ENCODE results near the gene KRTAP10-5.
"Not testable (repeated sequence)": the region's sequence is repeated elsewhere in the genome, so short reads cannot be mapped to it uniquely, and the experiment has no call there.

The KRTAP10-5 gene

DNA sequence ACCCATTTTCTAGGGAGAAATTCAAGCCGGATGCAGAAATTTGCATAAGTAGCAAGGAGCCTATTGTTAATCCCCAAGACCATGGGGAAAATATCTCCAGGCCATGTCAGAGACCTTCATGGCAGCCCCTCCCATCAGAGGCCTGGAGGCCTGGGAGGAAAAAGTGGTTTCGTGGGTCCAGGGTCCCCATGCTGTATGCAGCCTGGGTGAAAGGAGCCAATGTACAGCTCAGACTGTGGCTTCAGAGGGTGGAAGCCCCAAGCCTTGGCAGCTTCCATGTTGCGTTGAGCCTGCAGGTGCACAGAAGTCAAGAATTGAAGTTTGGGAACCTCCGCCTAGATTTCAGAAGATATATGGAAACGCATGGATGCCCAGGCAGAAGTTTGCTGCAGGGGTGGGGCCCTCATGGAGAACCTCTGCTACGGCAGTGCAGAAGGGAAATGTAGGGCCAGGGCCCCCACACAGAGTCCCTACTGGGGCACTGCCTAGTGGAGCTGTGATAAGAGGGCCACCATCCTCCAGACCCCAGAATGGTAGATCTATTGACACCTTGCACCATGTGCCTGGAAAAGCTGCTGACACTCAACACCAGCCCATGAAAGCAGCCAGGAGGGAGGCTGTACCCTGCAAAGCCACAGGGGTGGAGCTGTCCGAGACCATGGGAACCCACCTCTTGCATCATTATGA is 29.9 kb upstream of the KRTAP10-5 start:
- DNase-seq: not testable (repeated sequence)

DNA sequence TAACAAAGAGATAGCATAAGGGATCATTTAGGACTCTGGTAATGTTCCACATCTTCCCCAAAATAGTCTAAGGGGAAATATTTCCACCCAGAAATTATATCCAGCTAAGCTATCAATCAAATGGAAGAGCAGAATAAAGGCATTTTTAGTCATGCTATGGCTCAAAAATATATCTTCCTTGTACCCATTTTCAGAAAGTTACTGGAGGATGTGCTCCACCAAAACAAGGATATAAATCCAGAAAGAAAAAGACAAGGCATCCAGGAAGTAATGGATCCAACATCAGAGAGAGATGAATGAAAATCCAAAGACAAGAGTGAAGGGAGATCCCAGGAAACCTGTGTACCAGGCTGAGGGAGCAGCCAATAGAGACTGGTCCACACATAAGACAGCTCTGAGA is 28.8 kb upstream of the KRTAP10-5 start:
- no peak for DNase-seq

DNA sequence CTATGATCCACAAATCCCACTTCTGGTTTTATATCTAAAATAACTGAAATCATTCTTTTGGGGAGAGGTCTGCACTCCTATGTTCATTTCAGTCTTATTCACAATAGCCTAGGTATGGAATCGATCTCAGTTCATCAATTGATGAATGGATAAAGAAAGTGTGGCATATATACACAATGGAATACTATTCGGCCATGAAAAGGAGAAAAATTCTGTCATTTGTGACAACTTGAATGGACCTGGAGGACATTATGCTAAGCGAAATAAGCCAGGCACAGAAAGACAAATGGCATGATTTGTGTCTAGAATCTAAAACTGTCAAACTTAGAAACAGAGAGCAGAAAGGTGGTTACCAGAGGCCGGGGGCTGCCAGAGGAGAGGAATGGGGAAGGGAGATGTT is 26.1 kb upstream of the KRTAP10-5 start:
- no peak for DNase-seq

DNA sequence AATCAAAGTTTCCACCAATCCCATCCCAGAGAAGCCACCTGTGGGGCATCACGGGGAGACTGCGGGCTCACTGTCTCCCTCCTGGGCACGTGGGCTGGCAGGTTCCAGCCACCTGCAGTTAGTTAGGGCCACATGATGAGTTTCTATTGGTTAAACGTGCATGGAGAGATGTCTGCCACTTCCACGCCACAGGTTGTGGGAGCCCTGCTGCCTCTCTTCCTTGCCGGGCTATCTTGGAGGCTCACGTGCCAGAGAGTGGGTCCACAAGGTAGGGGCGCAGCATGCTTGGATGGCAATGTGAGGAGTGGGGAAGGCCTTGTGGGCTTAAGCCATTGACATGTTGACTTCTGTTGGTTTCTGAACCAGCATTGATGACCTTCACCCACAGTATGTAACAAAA is 23.5 kb upstream of the KRTAP10-5 start:
- no peak for DNase-seq

DNA sequence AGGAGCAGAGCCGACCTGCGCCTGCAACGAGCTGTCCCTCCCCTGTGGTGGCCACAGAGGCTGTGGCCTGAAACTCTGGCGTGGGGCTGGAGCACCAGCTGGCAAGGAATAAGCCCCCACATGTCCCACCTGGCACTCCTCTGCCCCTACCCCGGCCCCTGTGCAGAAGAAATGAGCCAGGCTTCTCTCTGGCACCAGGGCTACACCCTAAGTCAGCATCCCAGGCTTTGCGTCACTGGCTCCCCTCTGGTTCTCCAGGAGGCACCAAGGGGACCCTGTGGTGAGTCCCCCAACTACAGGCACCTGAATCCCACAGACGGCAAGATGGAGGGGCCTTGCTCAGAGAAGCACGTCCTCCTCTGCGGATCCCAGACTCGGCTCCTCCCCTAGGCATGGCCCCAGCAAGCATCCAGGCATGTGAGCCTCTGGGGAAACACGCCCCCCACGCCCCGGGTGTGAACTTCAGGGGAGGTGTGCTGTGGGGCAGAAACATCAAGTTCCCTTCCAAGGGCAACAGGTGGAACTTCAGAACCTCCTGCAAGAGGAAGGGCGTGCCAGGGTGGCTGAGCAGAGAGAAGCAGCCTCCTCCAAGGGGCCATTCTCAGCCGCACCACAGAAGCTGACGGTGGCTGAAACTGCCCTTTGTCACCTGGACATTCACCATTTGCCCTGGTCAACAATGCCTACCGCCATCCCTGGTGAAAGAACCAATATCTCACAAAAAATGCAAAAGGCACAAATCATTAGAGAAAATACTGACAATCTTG is 22.9 kb upstream of the KRTAP10-5 start:
- no peak for DNase-seq

DNA sequence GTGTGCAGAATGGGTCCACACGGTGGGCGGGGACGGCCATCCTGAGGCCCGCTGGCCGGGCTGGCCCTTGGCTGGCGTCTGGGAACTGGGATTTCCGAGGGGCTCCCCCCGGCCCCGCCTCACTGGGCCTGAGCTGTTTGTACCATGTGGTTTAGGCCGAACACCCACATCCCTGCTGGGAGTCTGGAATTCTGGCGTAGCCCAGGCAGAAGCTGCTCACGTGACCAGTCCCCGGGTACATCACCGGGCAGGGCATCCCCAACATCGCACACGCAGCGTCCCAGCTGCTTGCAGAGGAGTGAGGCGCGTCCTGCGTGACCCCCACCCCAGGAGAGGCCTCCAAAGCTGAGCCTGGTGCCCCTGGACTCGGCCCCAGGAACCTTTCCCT is 22.1 kb upstream of the KRTAP10-5 start:
- no peak for DNase-seq

DNA sequence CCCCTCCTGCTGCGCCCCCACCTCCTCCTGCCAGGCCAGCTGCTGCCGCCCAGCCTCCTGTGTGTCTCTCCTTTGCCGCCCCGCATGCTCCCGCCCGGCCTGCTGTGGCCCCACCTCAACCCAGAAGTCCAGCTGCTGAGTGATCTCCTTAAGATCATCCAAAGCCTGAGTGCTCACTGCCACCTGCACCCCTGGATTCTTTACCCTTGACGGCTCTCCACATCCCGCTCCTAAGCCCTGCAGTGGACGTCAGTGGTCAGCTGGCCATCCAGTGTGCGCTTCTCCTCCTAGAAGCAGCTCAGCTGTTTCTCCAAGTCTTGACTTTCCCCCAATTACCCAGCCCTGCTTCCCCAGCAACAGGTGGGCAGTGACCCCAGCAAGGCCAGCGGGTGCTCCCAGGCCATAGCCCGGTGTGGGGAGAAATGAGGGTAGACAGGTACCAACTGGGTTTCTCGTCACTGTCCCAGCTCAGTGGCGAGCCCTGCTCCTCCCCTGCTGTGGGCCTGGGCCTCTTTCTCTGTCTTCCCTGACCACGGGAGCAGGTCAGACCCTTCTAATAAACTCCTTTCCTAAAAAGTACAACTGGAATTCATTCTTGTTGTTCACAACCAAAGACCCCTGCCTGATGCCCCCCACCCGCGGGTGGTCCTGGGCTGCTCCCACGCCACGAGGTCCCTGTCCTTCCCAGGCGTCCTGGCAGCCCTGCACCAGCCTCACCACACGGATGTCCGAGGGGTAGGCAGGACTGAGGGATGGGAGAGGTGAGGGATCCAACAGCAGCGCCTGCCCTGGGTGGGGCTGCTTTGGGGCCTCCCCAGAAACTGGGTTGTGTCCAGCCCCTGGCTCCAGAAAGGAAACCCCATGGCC is 21.4 kb upstream of the KRTAP10-5 start:
- no peak for DNase-seq

DNA sequence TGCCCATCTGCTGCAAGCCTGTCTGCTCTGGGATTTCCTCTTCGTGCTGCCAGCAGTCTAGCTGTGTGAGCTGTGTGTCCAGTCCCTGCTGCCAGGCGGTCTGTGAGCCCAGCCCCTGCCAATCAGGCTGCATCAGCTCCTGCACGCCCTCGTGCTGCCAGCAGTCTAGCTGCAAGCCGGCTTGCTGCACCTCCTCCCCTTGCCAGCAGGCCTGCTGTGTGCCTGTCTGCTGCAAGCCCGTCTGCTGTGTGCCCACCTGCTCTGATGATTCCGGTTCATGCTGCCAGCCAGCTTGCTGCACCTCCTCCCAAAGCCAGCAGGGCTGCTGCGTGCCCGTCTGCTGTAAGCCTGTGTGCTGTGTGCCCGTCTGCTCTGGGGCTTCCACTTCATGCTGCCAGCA is 20.7 kb upstream of the KRTAP10-5 start:
- DNase-seq: not testable (repeated sequence)

DNA sequence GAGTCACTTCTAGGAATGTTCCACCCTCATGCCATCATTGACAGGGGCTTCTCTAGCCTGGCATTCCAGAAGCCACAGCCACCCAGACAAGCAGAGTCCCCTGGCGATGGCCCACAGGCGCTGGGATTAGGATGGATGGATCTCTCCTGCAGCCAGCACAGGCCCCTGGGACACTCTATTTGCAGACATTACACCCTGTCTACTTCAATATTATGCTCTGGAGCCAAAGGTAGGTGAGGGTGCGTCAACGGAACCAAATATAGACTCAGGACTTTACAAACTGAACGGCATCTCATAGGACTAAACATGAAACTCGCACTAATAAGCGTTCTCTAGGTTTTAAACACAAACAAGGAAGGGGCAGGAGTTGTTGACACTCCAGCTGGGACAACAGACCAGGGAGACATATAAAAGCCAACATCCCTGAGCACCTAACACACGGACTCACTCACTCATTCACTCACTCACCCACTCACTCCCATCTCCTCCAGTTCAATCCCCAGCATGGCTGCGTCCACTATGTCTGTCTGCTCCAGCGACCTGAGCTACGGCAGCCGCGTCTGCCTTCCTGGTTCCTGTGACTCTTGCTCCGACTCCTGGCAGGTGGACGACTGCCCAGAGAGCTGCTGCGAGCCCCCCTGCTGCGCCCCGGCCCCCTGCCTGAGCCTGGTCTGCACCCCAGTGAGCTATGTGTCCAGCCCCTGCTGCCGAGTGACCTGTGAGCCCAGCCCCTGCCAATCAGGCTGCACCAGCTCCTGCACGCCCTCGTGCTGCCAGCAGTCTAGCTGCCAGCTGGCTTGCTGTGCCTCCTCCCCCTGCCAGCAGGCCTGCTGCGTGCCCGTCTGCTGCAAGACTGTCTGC is 19.9 kb upstream of the KRTAP10-5 start, which contains the start of gene KRTAP10-7:
Gene KRTAP10-7, plus strand, starts transcription at position 480 of the 861 bp plus-strand sequence. Its CDS starts 25 bp downstream, at position 505.
- DNase-seq: not testable (repeated sequence)

DNA sequence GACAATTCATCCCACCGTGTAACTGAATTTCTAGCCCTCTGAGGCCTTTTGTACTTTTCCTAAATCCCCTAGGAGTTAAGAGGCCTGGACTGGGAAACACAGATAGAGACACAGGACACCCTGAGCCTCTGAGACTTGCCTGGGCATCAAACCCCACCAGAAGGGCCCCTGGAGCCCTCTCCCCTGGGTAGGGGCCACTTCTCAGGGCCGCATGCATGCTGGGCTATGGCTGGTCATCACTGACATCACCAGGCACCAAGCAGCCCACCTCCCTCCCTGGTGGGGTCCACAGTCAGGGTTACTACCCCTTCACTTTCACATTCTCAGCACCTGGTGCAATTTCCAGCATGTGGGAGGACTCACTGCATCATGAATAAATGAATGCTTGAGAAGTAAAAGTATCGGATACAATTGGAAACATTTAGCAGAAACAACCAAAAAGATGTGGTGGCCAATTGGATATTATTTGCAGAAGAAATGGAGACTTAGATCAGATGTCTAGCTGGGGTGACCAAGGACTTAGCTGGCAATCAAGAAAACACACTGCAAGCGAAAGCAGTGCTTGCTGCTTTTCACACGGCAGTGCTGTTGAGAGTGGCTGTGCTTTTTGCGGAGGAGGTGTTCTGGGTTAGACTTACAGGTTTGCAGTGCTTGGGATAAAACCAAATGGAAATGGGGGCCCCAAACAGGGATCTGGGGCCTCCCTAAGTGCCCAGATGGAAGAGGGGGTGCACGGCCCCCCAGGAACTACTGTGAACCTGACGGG is 19.0 kb upstream of the KRTAP10-5 start:
- no peak for DNase-seq

DNA sequence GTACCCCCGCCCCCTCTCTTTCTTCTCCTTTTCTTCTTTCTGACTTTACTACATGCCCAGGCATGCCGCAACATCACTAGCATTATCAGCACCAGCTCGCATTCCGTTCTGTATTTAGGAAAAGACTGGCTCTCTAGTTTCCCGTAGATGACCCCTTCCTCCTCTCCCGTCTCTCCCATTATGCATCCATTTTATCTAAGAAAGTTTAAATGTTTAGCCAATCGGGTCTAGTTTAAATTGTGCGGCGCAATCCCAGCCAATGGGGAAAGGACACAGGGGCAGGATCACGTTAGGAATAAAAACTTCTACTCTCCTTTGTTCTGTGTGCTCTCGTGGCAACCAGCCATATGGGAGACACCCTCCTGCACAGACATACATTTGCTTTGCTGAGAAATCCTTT is 17.7 kb upstream of the KRTAP10-5 start:
- no peak for DNase-seq

DNA sequence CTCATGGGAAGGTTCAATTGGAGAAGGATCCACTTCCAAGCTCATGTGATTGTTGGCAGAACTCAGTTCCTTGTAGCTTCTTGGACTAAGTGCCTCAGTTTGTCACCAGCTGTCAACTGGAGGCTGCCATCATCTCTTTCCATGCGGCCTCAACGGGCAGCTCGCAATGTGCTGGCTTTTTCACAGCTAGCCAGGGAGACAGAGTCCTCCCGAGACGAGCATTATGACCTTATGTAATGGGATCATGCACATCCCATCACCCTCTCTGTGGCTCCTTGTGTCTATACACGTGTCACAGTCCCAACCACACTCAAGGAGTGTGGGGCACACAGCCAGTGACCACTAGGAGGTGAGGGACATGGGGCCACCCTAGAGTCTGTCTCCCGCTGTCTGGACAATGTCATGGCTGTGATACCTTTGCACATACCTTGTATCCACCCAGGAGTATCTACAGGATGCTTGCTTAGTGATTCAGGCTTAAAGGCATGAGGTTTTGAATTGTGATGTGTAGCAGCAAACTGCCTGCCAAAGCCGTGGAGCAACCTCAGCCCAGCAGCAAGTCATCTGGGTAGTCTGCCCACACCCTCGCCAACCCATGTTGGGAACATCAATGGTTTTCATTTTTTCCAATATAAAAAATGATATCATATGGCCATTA is 15.8 kb upstream of the KRTAP10-5 start:
- no peak for DNase-seq

DNA sequence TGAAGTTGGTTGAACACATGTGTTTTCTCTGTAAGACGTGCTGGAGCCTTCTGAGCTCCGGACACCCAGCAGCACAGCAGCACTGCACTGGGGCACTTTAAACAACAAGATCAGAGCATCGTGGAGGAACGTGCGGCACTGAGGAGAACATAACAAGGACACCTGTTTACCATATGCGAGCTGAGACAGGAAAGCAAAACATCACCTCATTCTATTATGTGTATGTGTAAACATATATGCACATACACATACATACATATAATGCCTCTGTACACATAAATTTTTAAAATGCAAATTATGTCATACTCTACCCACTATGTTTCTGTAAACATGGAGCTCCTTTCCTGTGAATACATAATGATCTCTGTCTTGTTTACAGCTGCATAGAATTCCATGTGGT is 15.1 kb upstream of the KRTAP10-5 start:
- DNase-seq: no peak

DNA sequence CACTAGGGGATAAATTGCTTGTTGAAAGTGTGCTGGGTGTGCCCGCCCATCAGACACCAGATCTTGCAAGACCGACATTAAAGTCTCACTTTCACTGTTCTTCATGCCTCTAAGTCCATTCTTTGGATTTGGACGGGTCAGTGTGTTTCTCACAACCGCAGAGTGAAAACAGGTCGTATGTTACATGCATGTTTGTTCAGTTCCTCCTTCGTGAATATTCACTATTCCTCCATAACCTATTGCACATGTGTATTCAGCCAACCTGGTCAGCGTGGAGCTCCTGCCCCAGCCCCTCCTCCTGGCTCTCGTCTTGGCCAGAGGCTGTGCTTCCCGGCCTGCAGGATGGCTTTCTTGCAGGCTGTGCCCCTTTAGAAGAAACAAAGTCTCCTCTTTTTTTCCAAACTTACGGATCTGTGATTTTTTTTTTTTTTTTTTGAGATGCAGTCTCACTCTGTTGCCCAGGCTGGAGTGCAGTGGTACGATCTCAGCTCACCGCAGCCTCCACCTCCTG is 14.1 kb upstream of the KRTAP10-5 start:
- DNase-seq: no peak

DNA sequence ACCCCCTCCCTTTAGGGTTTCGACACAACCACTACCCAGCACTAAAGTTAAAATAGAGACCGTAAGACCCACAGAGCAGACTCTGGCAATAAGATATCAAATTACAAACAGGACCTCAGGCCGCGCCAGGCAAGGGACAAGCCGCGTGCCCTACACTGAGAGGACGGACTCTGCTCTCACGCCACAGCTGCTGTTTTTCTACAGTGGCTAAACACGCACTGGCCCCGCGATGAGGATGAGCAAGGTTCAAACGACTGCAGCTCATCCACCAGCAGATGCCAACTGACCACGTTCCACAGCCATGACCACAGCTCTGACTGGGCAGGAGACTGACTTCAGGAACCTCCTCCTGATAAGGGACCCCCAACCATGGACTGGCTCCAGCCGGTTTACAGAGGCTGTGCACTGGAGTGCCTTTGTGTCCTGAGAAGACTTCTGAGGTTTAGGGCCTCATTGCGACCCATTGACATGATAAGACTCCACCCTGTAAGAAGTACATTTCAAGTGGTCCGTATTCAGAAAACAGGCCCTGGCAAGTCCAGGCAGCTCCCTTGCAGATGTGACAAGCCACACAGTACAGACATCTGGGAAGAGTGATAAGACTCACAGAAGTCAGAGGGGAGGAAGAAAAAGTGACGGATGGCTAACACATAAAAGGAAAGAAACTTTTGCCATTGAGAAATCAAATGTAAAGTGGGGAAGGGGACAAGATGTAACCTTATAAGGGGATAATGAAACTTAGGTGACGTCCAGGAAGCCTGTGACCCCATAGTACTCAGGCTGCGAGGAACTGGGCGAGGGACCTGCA is 13.4 kb upstream of the KRTAP10-5 start:
- DNase-seq: no peak

DNA sequence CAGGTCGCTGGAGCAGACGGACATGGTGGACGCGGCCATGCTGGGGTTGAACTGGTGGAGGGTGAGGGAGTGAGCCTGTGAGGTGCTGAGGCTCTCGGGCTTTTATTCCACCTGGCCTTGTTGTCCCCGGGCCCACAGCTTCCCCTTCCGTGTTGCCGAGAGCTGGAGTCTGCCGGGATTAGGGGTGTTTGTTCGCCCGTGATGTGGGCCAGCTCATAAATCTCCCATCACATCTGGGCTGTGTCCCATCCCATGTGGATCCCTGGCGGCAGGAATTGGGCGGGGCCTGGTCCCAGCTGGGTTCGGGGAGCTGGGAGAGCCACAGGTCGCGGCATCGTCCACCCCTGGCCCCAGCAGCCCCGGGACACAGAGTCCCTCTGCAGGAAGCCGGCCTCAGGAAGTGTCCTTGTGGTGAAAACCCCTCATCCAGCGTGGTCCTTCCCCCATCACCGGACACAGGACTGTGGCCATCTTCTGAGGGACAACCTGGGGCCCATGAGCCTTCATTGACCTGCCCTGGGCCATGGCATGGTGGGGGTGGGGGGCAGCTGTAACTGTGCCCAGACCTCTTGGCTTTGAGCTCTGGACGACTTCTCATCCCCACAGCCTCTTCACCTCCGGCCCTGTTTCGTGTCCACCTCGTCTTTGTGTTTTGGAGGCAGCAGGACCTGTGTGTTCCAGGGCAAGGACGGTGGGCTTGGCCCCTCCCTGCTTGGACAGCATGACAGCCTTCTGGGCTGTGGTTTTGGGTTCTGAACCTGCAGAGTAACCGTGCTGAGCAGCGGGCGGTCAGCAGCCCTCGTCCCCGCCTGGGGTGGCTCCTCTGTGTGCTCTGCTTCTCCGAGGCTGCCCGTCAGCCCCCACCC is 12.3 kb upstream of the KRTAP10-5 start, which contains the start of gene KRTAP10-6:
Gene KRTAP10-6, minus strand, starts transcription at position 60 of the 866 bp plus-strand sequence. Its CDS starts 21 bp downstream, at position 39.
- DNase-seq: no peak

DNA sequence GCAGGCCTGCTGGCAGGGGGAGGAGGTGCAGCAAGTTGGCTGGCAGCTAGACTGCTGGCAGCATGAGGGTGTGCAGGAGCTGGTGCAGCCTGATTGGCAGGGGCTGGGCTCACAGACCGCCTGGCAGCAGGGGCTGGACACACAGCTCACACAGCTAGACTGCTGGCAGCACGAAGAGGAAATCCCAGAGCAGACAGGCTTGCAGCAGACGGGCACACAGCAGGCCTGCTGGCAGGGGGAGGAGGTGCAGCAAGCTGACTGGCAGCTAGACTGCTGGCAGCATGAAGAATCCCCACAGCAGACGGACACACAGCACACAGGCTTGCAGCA is 11.4 kb upstream of the KRTAP10-5 start:
- not testable (repeated sequence) for DNase-seq

DNA sequence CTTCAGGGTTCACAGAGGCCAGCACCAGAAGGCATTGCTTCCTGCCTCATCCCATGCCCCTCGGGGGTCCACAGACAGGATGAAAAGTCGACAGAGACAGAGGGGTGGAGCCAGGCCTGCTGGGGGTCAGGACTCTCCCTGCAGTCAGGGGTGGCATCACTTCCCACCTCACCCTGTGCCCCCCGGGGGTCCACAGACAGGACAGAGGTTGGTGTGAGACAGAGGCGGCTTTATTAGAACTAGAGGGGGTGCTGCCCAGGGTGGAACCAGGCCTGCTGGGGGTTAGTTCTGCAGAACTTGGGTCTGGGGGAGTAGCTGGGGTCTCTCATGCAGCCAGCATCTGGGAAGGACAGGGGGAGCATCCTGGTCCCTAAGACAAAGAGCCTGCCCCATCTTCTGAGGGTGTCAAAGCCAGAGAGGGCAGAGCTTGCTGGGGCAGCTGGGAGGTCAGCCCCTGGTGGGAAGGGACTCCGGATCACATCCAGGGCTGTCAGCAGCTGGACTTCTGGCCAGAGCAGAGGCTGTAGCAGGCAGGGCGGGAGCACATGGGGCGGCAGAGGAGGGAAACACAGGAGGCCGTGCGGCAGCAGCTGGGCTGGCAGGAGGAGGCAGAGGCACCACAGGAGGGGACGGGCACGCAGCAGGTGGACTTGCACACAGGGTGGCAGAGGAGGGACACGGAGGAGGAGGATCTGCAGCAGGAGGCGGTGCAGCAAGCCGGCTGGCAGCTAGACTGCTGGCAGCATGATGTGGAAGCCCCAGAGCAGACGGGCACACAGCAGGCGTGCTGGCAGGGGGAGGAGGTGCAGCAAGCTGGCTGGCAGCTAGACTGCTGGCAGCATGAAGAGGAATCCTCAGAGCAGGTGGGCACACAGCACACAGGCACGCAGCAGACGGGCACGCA is 10.7 kb upstream of the KRTAP10-5 start:
- DNase-seq: not testable (repeated sequence)

All from stimulated activated CD4-positive, alpha-beta T cell treated with anti-CD3 and anti-CD28 coated beads, Interleukin-15, amount 100 ng/mL, for 24 hours (primary cell).